ENCODE results near the gene LARP1.
"Not testable (repeated sequence)": the region's sequence is repeated elsewhere in the genome, so short reads cannot be mapped to it uniquely, and the experiment has no call there.

Gene LARP1

GRCh38 chr5:154755361-154756008, at the start of gene LARP1:
Gene LARP1, plus strand, starts transcription at chr5:154755377. Its CDS starts 381 bp downstream, at chr5:154755758.
- DNase-seq: peak in 1 of 4 experiments; percentile 45

GRCh38 chr5:154706416-154706815, 48.8 kb upstream of the LARP1 start:
- no peak for DNase-seq

- DNase-seq: no peak
Observed at GRCh38 chr5:154707641-154708040, 47.5 kb upstream of the LARP1 start.

- DNase-seq: no peak
Observed at GRCh38 chr5:154708207-154708606, 47.0 kb upstream of the LARP1 start.

GRCh38 chr5:154708846-154709245, 46.3 kb upstream of the LARP1 start:
- DNase-seq: no peak

- no peak for DNase-seq
Observed at GRCh38 chr5:154709368-154710305, 45.5 kb upstream of the LARP1 start.

- DNase-seq: no peak
Observed at GRCh38 chr5:154712518-154713437, 42.4 kb upstream of the LARP1 start.

- no peak for DNase-seq
Observed at GRCh38 chr5:154713615-154714125, 41.5 kb upstream of the LARP1 start.

GRCh38 chr5:154714266-154714986, 40.8 kb upstream of the LARP1 start:
- DNase-seq: no peak

- no peak for DNase-seq
Observed at GRCh38 chr5:154721481-154722058, 33.6 kb upstream of the LARP1 start.

GRCh38 chr5:154722097-154722496, 33.1 kb upstream of the LARP1 start:
- no peak for DNase-seq

- DNase-seq: no peak
Observed at GRCh38 chr5:154722936-154723335, 32.2 kb upstream of the LARP1 start.

- DNase-seq: no peak
Observed at GRCh38 chr5:154723740-154724505, 31.3 kb upstream of the LARP1 start.

GRCh38 chr5:154727361-154727760, 27.8 kb upstream of the LARP1 start:
- DNase-seq: no peak

- no peak for DNase-seq
Observed at GRCh38 chr5:154728939-154729588, 26.1 kb upstream of the LARP1 start.

- DNase-seq: no peak
Observed at GRCh38 chr5:154729613-154730012, 25.6 kb upstream of the LARP1 start.

GRCh38 chr5:154730761-154731160, 24.4 kb upstream of the LARP1 start:
- not testable (repeated sequence) for DNase-seq

- DNase-seq: no peak
Observed at GRCh38 chr5:154732212-154732611, 23.0 kb upstream of the LARP1 start.

- DNase-seq: no peak
Observed at GRCh38 chr5:154734370-154735248, 20.6 kb upstream of the LARP1 start.

All from activated naive CD4-positive, alpha-beta T cell (primary cell).